ENCODE data around the gene CNTNAP2.

- TF ChIP-seq TAF1 (IDR thresholded peaks at IDR 0.05; ENCODE audit: low read depth, low read length) (no peak), POLR2AphosphoS5 (IDR thresholded peaks at IDR 0.05; ENCODE audit: low read depth, low read length) (no peak), POLR2A (IDR thresholded peaks at IDR 0.05; ENCODE audit: low read depth, low read length) (no peak), SPI1 (IDR thresholded peaks at IDR 0.05; ENCODE audit: low read depth, low read length) (no peak), PAX5 (IDR thresholded peaks at IDR 0.05; ENCODE audit: insufficient read depth, low read length, severe bottlenecking) (no peak), POU2F2 (IDR thresholded peaks at IDR 0.05; ENCODE audit: low read depth, low read length) (no peak)
Observed at GRCh38 chr7:148127374-148127773, 2010.8 kb downstream of the CNTNAP2 start.
